HEK293 (cell line): ENCODE measurements around the gene KCTD11.
A peak's percentile ranks its signal among the peaks of the same experiment; 100 is the strongest.

Experiments
- CTCF ChIA-PET: fragments of 350-600 bp; formaldehyde crosslinking; extraction: SDS; loops from one replicate; lab custom pipeline; 2021; ENCODE audit warnings: antibody characterized with exemption; lab: Yijun Ruan, JAX
- POLR2A ChIA-PET: fragments of 300-600 bp; formaldehyde crosslinking; extraction: SDS; loops from one replicate; lab custom pipeline; 2020; ENCODE audit warnings: antibody characterized with exemption, inconsistent platforms; lab: Yijun Ruan, JAX
- H3K27ac ChIP-seq: fragments of 200-500 bp; sonication (Bioruptor generic); 2 replicates; pipeline ENCODE4 v1.5.1; 2014; ENCODE audit warnings: low read depth, low read length, control low read depth, inconsistent platforms; ENCODE audit errors: extremely low read depth
- H3K36me3 ChIP-seq, 2 experiments: fragments of 200-500 bp in 1 of 2; sonication (Bioruptor generic) in 1 of 2; 1 replicate in 1 of 2; 2 replicates in 1 of 2; pipeline ENCODE4 v1.5.1; 2014 to 2017; ENCODE audit warnings: inconsistent platforms in 2 of 2, low read length in 2 of 2; ENCODE audit not compliant: control insufficient read depth in 2 of 2, insufficient read depth in 1 of 2
- H3K4me1 ChIP-seq: fragments of 200-500 bp; sonication (Bioruptor generic); 2 replicates; pipeline ENCODE4 v1.5.1; 2014; ENCODE audit warnings: mild to moderate bottlenecking, low read length, inconsistent platforms; ENCODE audit not compliant: control insufficient read depth, insufficient read depth
- H3K4me3 ChIP-seq: 2 replicates; pipeline ENCODE4 v1.5.1; 2011; ENCODE audit warnings: low read depth, mild to moderate bottlenecking, control low read depth, low read length, moderate library complexity
- H3K9me3 ChIP-seq: fragments of 200-500 bp; sonication (Bioruptor generic); 2 replicates; pipeline ENCODE4 v1.5.1; 2014; ENCODE audit warnings: low read depth, low read length, inconsistent platforms; ENCODE audit not compliant: control insufficient read depth, insufficient read depth
- ATF2 ChIP-seq: fragments of 450-650 bp; formaldehyde crosslinking; IDR thresholded peaks from 2 replicates; pipeline ENCODE4 v1.5.1; 2016; ENCODE audit warnings: missing biosample characterization, missing genetic modification characterization, low read depth
- BCL11A ChIP-seq: fragments of 450-650 bp; formaldehyde crosslinking; IDR thresholded peaks from 2 replicates; pipeline ENCODE4 v1.5.1; 2016; ENCODE audit warnings: low read depth, missing biosample characterization, missing genetic modification characterization
- CTCF ChIP-seq: fragments of 450-650 bp; formaldehyde crosslinking; IDR thresholded peaks from 2 replicates; pipeline ENCODE4 v1.5.1; 2016; ENCODE audit warnings: missing biosample characterization, missing genetic modification characterization
- HOXC10 ChIP-seq: sonication (generic); formaldehyde crosslinking; IDR thresholded peaks from 2 replicates; pipeline ENCODE4 v1.8.1; 2023; ENCODE audit warnings: mild to moderate bottlenecking, missing genetic modification reagents
- KLF8 ChIP-seq: fragments of 450-650 bp; formaldehyde crosslinking; IDR thresholded peaks from 2 replicates; pipeline ENCODE4 v1.5.1; 2016; ENCODE audit warnings: missing biosample characterization, missing genetic modification characterization
- ZBTB7A ChIP-seq: fragments of 450-650 bp; formaldehyde crosslinking; IDR thresholded peaks from 2 replicates; pipeline ENCODE4 v1.5.1; 2016; ENCODE audit warnings: low read depth, missing biosample characterization, missing genetic modification characterization
- ZFHX2 ChIP-seq: fragments of 450-650 bp; formaldehyde crosslinking; conservative IDR thresholded peaks from 2 replicates; pipeline ENCODE4 v1.5.1; 2016; ENCODE audit warnings: missing biosample characterization, missing genetic modification characterization
- ZFP37 ChIP-seq: fragments of 450-650 bp; formaldehyde crosslinking; IDR thresholded peaks from 2 replicates; pipeline ENCODE4 v1.5.1; 2016; ENCODE audit warnings: missing biosample characterization, missing genetic modification characterization
- ZNF121 ChIP-seq: fragments of 450-650 bp; formaldehyde crosslinking; IDR thresholded peaks from 2 replicates; pipeline ENCODE4 v1.5.1; 2016; ENCODE audit warnings: missing biosample characterization, missing genetic modification characterization
- ZNF221 ChIP-seq: fragments of 450-650 bp; formaldehyde crosslinking; IDR thresholded peaks from 2 replicates; pipeline ENCODE4 v1.5.1; 2017; ENCODE audit warnings: missing biosample characterization, missing genetic modification characterization, borderline replicate concordance
- ZNF274 ChIP-seq, 2 experiments: fragments of 200-500 bp in 1 of 2; fragments of 450-650 bp in 1 of 2; sonication (Bioruptor generic) in 1 of 2; formaldehyde crosslinking in 1 of 2; IDR thresholded peaks; 2 replicates each; pipeline versions ENCODE4 v1.5.1 to v1.6.1; 2014 to 2016; ENCODE audit warnings: borderline replicate concordance in 1 of 2, inconsistent platforms in 1 of 2, low read length in 1 of 2, missing biosample characterization in 1 of 2, missing genetic modification characterization in 1 of 2
- ZNF404 ChIP-seq: fragments of 450-650 bp; formaldehyde crosslinking; IDR thresholded peaks from 2 replicates; pipeline ENCODE4 v1.5.1; 2017; ENCODE audit warnings: missing biosample characterization, missing genetic modification characterization
- ZNF473 ChIP-seq: fragments of 450-650 bp; formaldehyde crosslinking; IDR thresholded peaks from 2 replicates; pipeline ENCODE4 v1.5.1; 2017; ENCODE audit warnings: missing biosample characterization, missing genetic modification characterization
- ZNF623 ChIP-seq: fragments of 450-650 bp; formaldehyde crosslinking; IDR thresholded peaks from 2 replicates; pipeline ENCODE4 v1.5.1; 2016; ENCODE audit warnings: missing biosample characterization, missing genetic modification characterization
- ZNF664 ChIP-seq: fragments of 450-650 bp; formaldehyde crosslinking; IDR thresholded peaks from 2 replicates; pipeline ENCODE4 v1.5.1; 2016; ENCODE audit warnings: missing biosample characterization, missing genetic modification characterization
- ZNF837 ChIP-seq: fragments of 450-650 bp; formaldehyde crosslinking; IDR thresholded peaks from 2 replicates; pipeline ENCODE4 v1.5.1; 2016; ENCODE audit warnings: missing biosample characterization, missing genetic modification characterization
- TF ChIP-seq, protein P1 (sequence below): fragments of 450-650 bp; formaldehyde crosslinking; IDR thresholded peaks from 2 replicates; pipeline ENCODE4 v1.5.1; 2016; ENCODE audit warnings: missing biosample characterization, missing genetic modification characterization
- TF ChIP-seq, protein P2 (sequence below): IDR thresholded peaks from 2 replicates; pipeline ENCODE4 v1.6.1; 2011; ENCODE audit warnings: mild to moderate bottlenecking, low read depth, low read length, borderline replicate concordance
- TF ChIP-seq, protein P3 (sequence below): fragments of 450-650 bp; formaldehyde crosslinking; IDR thresholded peaks from 2 replicates; pipeline ENCODE4 v1.5.1; 2016; ENCODE audit warnings: missing biosample characterization, missing genetic modification characterization

Gene KCTD11

GRCh38 chr17:7396147-7396546 is 44.2 kb downstream of the KCTD11 start:
- H3K27ac ChIP-seq: no peak overlapping the region
- POLR2A ChIA-PET: interaction anchor here (0.9 to 3.4 kb wide), 2 partner anchors 7 to 164 kb away, joined by 3 to 67 read pairs; partner anchors contain the start of gene TMEM256
- TF ChIP-seq ZNF623: peak; percentile 42; the same call in 1 of the 2 replicates
- TF ChIP-seq, protein P1, sequence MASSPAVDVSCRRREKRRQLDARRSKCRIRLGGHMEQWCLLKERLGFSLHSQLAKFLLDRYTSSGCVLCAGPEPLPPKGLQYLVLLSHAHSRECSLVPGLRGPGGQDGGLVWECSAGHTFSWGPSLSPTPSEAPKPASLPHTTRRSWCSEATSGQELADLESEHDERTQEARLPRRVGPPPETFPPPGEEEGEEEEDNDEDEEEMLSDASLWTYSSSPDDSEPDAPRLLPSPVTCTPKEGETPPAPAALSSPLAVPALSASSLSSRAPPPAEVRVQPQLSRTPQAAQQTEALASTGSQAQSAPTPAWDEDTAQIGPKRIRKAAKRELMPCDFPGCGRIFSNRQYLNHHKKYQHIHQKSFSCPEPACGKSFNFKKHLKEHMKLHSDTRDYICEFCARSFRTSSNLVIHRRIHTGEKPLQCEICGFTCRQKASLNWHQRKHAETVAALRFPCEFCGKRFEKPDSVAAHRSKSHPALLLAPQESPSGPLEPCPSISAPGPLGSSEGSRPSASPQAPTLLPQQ (tag by site-specific recombination): no peak
- TF ChIP-seq CTCF (tag by site-specific recombination): peak; percentile 28; the same call in 1 of the 2 replicates
- TF ChIP-seq BCL11A (tag by site-specific recombination): 0 out of 2 replicates have a peak, but pooled peaks have one; percentile 13
- H3K9me3 ChIP-seq: no peaks in the 10 kb centered on the region
- no peak overlapping the region for H3K4me3 ChIP-seq
- CTCF ChIA-PET: interaction anchor here (0.7 to 1.3 kb wide), 3 partner anchors 41 to 145 kb away, joined by 3 to 6 read pairs (median 4); partner anchors contain the start of gene CHRNB1
- H3K36me3 ChIP-seq: peaks cover 0 to 14% of the 10 kb centered on the region in 2 experiments; a peak in 2 of 3 replicates
- peaks cover 3% of the 10 kb centered on the region for H3K4me1 ChIP-seq

GRCh38 chr17:7398612-7399011 is 46.6 kb downstream of the KCTD11 start:
- Histone ChIP-seq H3K4me1 (peaks cover 7% of the 10 kb centered on the region), H3K27ac (no peak overlapping the region), H3K9me3 (no peaks in the 10 kb centered on the region), H3K36me3 (peaks cover 6 to 7% of the 10 kb centered on the region in 2 experiments; a peak in 2 of 3 replicates), H3K4me3 (no peak overlapping the region)
- ChIA-PET POLR2A (interaction anchor here (1.1 to 1.5 kb wide), 5 partner anchors 11 to 43 kb away, joined by 3 to 7 read pairs (median 3); partner anchors contain the start of gene TMEM95), CTCF (interaction anchor here (1.1 to 2.9 kb wide), 4 partner anchors 18 to 162 kb away, joined by 3 to 12 read pairs (median 4); partner anchors contain the start of gene TMEM95)
- TF ChIP-seq ZNF121 (tag by site-specific recombination) (peak; percentile 97), ZNF473 (no peak), ZFP37 (tag by site-specific recombination) (no peak)

DNA sequence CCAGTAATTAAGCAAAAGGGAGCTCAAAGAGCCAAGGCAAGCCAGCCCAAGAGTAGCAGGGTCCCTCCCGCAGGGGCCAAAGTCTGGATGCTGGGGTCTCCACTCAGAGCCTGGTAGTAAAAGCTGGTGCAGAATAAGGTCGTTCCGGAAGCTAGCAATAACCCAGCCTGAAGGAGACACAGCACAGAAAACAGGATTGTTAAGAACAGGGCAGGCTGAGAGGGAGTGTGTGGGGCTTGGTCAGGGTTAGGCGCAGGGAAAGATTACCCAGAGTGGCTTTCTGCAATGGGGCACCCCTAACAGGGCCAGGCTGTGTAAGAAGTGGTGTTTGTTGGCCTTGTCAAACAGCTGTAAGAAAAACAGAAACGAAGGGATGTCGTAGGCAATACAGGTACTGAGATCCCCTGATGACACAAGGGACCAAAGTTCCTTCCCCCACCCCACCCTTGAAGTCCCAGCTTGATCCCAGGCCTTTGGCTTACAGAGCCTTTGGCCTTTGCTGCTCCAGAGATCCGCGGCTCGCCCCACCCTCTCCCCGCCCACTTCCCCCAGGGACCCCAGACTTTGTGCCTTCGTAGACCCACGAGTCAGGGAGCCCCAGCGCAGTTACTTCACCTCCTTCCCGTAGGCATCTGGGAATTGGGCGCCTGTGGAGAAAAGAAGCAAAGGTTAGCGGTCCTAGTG is 51.2 kb downstream of the KCTD11 start:
- peak overlapping the region; percentile 81 for H3K27ac ChIP-seq
- ChIA-PET POLR2A (interaction anchor here (0.5 to 3.2 kb wide), 43 partner anchors 8 to 530 kb away, joined by 3 to 67 read pairs (median 6); partner anchors contain the start of genes ACADVL, ATP1B2, CD68 and CHRNB1), CTCF (interaction anchor here (0.6 to 2.7 kb wide), 7 partner anchors 9 to 314 kb away, joined by 3 to 21 read pairs (median 4); partner anchors contain the start of genes PLSCR3 and TMEM102)
- peaks cover 6 to 7% of the 10 kb centered on the region in 2 experiments; a peak in 2 of 3 replicates for H3K36me3 ChIP-seq
- no peaks in the 10 kb centered on the region for H3K9me3 ChIP-seq
- H3K4me1 ChIP-seq: peaks cover 8% of the 10 kb centered on the region
- H3K4me3 ChIP-seq: peak overlapping the region; percentile 83
- TF ChIP-seq, protein P2, sequence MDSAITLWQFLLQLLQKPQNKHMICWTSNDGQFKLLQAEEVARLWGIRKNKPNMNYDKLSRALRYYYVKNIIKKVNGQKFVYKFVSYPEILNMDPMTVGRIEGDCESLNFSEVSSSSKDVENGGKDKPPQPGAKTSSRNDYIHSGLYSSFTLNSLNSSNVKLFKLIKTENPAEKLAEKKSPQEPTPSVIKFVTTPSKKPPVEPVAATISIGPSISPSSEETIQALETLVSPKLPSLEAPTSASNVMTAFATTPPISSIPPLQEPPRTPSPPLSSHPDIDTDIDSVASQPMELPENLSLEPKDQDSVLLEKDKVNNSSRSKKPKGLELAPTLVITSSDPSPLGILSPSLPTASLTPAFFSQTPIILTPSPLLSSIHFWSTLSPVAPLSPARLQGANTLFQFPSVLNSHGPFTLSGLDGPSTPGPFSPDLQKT: no peak
- TF ChIP-seq ZFHX2 (tag by site-specific recombination) (0 out of 2 replicates have a peak, but pooled peaks have one; percentile 10), KLF8 (tag by site-specific recombination) (no peak), ZNF404 (tag by site-specific recombination) (no peak), ZNF837 (no peak), ZNF664 (tag by site-specific recombination) (no peak), ZBTB7A (tag by site-specific recombination) (0 out of 2 replicates have a peak, but pooled peaks have one; percentile 20), ZNF274 (IDR thresholded peaks at IDR 0.05; ENCODE audit: low read length) (no peak), ZNF274 (tag by site-specific recombination; IDR thresholded peaks at IDR 0.05; ENCODE audit: borderline replicate concordance) (no peak), HOXC10 (CRISPR knock-in tag) (no peak), ZNF221 (tag by site-specific recombination) (no peak), ATF2 (tag by site-specific recombination) (no peak)
- TF ChIP-seq, protein P3, sequence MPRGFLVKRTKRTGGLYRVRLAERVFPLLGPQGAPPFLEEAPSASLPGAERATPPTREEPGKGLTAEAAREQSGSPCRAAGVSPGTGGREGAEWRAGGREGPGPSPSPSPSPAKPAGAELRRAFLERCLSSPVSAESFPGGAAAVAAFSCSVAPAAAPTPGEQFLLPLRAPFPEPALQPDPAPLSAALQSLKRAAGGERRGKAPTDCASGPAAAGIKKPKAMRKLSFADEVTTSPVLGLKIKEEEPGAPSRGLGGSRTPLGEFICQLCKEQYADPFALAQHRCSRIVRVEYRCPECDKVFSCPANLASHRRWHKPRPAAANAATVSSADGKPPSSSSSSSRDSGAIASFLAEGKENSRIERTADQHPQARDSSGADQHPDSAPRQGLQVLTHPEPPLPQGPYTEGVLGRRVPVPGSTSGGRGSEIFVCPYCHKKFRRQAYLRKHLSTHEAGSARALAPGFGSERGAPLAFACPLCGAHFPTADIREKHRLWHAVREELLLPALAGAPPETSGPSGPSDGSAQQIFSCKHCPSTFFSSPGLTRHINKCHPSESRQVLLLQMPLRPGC (tag by site-specific recombination): no peak
- TF ChIP-seq, protein P1 (tag by site-specific recombination): no peak
